ENCODE data around the gene CDC42EP2.
"Not testable (repeated sequence)": the region's sequence is repeated elsewhere in the genome, so short reads cannot be mapped to it uniquely, and the experiment has no call there.

- not testable (repeated sequence) for TF ChIP-seq POLR2A (IDR thresholded peaks at IDR 0.05; ENCODE audit: low read depth, low read length); POLR2AphosphoS5 (IDR thresholded peaks at IDR 0.05; ENCODE audit: insufficient read depth, low read depth, low read length); CTCF (IDR thresholded peaks at IDR 0.05; ENCODE audit: extremely low read depth in 1 of 2, insufficient read depth in 1 of 2, low read depth in 1 of 2, low read length in 2 of 2); EZH2 (IDR thresholded peaks at IDR 0.05; ENCODE audit: borderline replicate concordance, low read depth, low read length, severe bottlenecking); MAX (IDR thresholded peaks at IDR 0.05; ENCODE audit: insufficient read depth, insufficient read length); JUN (IDR thresholded peaks at IDR 0.05; ENCODE audit: borderline replicate concordance, insufficient read depth, insufficient read length, low read depth); MYC (IDR thresholded peaks at IDR 0.05; ENCODE audit: low read depth, low read length); FOS (IDR thresholded peaks at IDR 0.05; ENCODE audit: borderline replicate concordance, insufficient read depth, low read length); GATA2 (IDR thresholded peaks at IDR 0.05; ENCODE audit: insufficient read depth, insufficient read length, low read depth, low read length)
Measured at GRCh38 chr11:65332591-65332990, 17.9 kb downstream of the CDC42EP2 start.

Measured in endothelial cell of umbilical vein (primary cell).